ENCODE results near the gene DOP1A.

Gene DOP1A

GRCh38 chr6:83199863-83200225 is 132.4 kb downstream of the DOP1A start:
- POLR2A ChIA-PET = no interaction called here
- TF ChIP-seq, protein P1, sequence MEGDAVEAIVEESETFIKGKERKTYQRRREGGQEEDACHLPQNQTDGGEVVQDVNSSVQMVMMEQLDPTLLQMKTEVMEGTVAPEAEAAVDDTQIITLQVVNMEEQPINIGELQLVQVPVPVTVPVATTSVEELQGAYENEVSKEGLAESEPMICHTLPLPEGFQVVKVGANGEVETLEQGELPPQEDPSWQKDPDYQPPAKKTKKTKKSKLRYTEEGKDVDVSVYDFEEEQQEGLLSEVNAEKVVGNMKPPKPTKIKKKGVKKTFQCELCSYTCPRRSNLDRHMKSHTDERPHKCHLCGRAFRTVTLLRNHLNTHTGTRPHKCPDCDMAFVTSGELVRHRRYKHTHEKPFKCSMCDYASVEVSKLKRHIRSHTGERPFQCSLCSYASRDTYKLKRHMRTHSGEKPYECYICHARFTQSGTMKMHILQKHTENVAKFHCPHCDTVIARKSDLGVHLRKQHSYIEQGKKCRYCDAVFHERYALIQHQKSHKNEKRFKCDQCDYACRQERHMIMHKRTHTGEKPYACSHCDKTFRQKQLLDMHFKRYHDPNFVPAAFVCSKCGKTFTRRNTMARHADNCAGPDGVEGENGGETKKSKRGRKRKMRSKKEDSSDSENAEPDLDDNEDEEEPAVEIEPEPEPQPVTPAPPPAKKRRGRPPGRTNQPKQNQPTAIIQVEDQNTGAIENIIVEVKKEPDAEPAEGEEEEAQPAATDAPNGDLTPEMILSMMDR (IDR thresholded peaks at IDR 0.05; ENCODE audit: insufficient read depth, low read length, missing control alignments) = no peak

GRCh38 chr6:83202031-83202430 is 134.6 kb downstream of the DOP1A start:
- DNase-seq (ENCODE audit: low read depth, low spot score) = no peak
- CTCF ChIA-PET = interaction anchor here (5.1 kb wide), 1 partner anchor 14 kb away, joined by 33 read pairs; no protein-coding TSS in a partner anchor
- TF ChIP-seq, protein P1 (IDR thresholded peaks at IDR 0.05; ENCODE audit: insufficient read depth, low read length, missing control alignments) = no peak
- POLR2A ChIA-PET = no interaction called here
- no peak overlapping the region for H3K4me3 ChIP-seq (ENCODE audit: low read depth, low read length)

More at GRCh38 chr6:83199863-83200225, 132.4 kb downstream of the DOP1A start:
- no peak for DNase-seq (ENCODE audit: low read depth, low spot score)
- CTCF ChIA-PET = interaction anchor here (5.1 to 7.7 kb wide), 2 partner anchors 16 to 133 kb away, joined by 33 to 78 read pairs; partner anchors contain the start of genes DOP1A and UBE3D
- no peak overlapping the region for H3K4me3 ChIP-seq (ENCODE audit: low read depth, low read length)

- POLR2A ChIA-PET = interaction anchor here (1.0 kb wide), 1 partner anchor 148 kb away, joined by 6 read pairs; the partner anchor contains the start of gene DOP1A
- no peak overlapping the region for H3K4me3 ChIP-seq (ENCODE audit: low read depth, low read length)
- CTCF ChIA-PET = interaction anchor here (0.7 to 14.2 kb wide), 48 partner anchors 9 to 967 kb away, joined by 3 to 493 read pairs (median 4); partner anchors contain the start of genes DOP1A, IBTK, PRSS35 and RWDD2A
Observed at GRCh38 chr6:83215131-83216047, 147.9 kb downstream of the DOP1A start.

GRCh38 chr6:83216806-83217205 is 149.3 kb downstream of the DOP1A start:
- TF ChIP-seq, protein P1 (IDR thresholded peaks at IDR 0.05; ENCODE audit: insufficient read depth, low read length, missing control alignments) = no peak
- POLR2A ChIA-PET = interaction anchor here (0.9 kb wide), 1 partner anchor 151 kb away, joined by 3 read pairs; the partner anchor contains the start of gene UBE3D
- no peak for DNase-seq (ENCODE audit: low read depth, low spot score)
- no peak overlapping the region for H3K4me3 ChIP-seq (ENCODE audit: low read depth, low read length)
- CTCF ChIA-PET = interaction anchor here (1.1 to 14.2 kb wide), 14 partner anchors 11 to 296 kb away, joined by 3 to 493 read pairs (median 8); partner anchors contain the start of genes DOP1A, PRSS35 and UBE3D

More at GRCh38 chr6:83215131-83216047, 147.9 kb downstream of the DOP1A start:
- DNase-seq (ENCODE audit: low read depth, low spot score) = no peak
- TF ChIP-seq, protein P1 (IDR thresholded peaks at IDR 0.05; ENCODE audit: insufficient read depth, low read length, missing control alignments) = peak; percentile 86

Measured in AG04449 (cell line).